Measurements from ENCODE around the gene TNFAIP1.
"Not testable (repeated sequence)": the region's sequence is repeated elsewhere in the genome, so short reads cannot be mapped to it uniquely, and the experiment has no call there.

TNFAIP1 gene

DNA sequence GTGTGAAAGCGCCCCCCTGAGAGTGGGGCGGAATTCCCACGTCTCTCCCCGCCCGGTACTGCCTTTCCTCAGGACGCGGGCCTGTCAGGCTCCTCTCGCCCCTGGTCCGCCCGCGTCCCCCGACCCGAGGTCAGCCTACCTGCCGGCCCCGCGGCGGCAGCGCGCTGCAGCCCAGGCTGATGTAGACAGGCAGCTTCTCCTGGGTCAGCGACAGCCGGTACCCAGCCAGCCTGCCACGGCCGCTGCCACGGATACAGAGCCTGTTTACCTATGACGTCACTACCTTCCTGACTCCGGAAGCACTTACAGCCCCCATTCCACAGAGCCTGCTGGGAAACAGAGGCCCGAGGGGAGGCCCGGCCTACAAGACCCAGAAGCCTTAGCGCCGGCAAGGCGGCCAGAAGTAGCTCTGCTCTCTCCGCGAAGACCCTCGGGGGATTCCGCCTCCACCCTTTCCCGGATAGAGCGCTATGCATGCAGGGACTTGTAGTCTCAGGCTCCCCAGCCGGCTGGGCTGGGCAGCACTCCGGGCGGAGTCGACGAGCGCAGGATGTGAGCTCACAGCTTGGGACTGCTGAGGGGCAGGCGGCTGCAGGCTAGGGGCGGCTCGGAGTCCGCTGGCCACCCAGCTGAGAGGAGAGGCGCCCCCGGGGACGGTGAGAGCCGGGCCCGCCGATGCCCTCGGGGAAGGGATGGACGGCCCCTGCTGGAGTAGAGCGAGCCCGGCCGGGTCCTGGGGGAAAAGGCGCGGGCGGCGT lies at the start of gene TNFAIP1, which contains the start of gene IFT20:
Gene TNFAIP1, plus strand, starts transcription at position 561 of the 758 bp plus-strand sequence. CDS start 3,761 bp downstream, outside the sequence.
Gene IFT20, minus strand, starts transcription at position 272 of the 758 bp plus-strand sequence. CDS start 3,487 bp downstream, outside the sequence.
- DNase-seq, result peak; percentile 100

GRCh38 chr17:28285965-28286364 lies 49.6 kb upstream of the TNFAIP1 start:
- DNase-seq, result no peak

DNA sequence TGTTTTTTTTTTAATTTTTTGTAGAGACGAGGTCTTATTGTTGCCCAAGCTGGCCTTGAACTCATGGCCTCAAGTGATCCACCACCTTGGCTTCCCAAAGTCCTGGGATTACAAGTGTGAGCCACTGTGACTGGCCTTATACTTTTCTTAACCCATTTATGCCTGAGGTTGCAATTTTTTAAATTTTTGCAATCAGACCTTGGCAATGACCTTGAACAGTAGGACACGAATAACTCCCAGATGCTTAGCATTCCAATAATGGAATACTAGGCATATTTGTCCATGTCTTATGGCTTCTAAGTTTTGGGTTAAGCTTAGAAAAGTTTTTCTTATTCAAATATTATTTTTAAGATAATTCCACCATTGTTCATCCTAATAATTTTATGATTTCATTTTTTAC lies 44.9 kb upstream of the TNFAIP1 start:
- DNase-seq, result no peak

GRCh38 chr17:28291780-28292330 lies 43.7 kb upstream of the TNFAIP1 start:
- DNase-seq, result no peak

DNA sequence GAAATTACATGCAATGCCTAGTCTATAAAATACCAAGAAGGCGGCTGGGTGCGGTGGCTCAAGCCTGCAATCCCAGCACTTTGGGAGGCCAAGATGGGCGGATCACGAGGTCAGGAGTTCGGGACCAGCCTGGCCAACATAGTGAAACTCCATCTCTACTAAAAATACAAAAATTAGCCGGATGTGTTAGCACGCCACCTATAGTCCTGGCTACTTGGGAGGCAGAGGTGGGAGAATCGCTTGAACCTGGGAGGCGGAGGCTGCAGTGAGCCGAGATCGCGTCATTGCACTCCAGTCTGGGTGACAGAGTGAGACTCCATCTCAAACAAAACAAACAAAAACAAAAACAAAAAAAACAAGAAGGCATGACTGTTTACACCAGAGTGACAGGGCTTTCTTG lies 42.7 kb upstream of the TNFAIP1 start:
- not testable (repeated sequence) for DNase-seq

DNA sequence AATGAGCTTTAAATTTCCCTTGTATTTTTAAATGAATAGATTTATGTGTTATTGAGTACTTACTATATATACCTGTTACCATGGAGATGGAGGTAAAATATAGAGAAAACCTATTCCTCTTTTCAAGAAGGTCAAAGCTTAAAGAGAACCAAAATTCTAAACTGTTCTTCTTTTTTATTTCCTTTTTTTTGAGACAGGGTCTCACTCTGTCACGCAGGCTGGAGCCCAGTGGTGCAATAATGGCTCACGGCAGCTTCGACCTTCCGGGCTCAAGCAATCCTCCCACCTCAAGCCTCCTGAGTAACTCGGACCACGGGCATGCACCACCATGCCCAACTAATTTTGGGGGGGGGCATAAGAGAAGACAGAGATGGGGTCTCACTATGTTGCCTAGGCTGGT lies 41.6 kb upstream of the TNFAIP1 start:
- DNase-seq, result no peak

- no peak for DNase-seq
Measured at GRCh38 chr17:28295677-28296578, 39.6 kb upstream of the TNFAIP1 start.

- no peak for DNase-seq
Measured at GRCh38 chr17:28298449-28298848, 37.1 kb upstream of the TNFAIP1 start.

GRCh38 chr17:28306954-28307401 lies 28.6 kb upstream of the TNFAIP1 start:
- DNase-seq, result no peak

GRCh38 chr17:28313841-28314240 lies 21.7 kb upstream of the TNFAIP1 start:
- no peak for DNase-seq

- DNase-seq, result no peak
Measured at GRCh38 chr17:28315846-28316705, 19.5 kb upstream of the TNFAIP1 start.

DNA sequence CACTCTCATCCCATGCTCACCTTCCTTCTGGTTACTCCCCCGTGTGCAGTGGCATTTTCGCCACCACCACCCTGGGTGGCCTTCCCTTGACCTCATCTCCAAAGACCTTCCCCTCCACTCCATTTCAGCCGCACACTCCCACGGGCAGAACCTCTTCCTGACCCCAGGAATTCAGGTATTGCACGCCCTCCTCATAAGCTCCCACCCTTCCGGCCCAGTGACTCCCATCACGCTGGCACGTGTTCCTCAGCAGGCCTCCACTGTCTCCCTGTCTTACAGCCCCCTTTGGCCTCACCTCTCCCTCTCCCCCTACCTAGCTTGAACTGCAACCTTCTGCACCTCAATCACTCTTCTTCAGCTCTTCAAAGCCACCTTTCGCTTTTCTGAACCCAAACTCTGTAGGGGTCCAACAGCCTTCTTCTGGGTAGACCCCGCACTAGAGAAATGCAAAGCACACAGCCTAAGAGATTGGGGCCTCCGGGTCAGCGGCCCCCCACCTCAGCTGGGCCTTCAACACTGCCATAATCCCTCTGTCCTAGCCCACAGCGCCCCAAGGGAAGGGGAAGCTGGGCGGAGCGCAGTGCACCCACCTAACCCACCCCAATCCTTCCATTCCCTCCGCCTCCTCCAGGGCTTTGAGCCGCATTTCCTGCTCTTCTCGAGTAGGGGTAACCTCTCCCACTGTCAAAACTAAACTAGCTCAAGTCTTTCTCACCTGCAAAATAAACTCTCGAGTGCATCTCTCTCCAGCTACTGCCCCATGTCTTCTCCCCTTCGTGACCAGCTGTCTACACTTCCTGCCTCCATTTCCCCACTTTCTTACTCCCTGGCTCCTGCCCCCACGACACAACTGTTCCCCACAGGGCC lies 18.2 kb upstream of the TNFAIP1 start:
- DNase-seq, result no peak

- no peak for DNase-seq
Measured at GRCh38 chr17:28317966-28318758, 17.4 kb upstream of the TNFAIP1 start.

DNA sequence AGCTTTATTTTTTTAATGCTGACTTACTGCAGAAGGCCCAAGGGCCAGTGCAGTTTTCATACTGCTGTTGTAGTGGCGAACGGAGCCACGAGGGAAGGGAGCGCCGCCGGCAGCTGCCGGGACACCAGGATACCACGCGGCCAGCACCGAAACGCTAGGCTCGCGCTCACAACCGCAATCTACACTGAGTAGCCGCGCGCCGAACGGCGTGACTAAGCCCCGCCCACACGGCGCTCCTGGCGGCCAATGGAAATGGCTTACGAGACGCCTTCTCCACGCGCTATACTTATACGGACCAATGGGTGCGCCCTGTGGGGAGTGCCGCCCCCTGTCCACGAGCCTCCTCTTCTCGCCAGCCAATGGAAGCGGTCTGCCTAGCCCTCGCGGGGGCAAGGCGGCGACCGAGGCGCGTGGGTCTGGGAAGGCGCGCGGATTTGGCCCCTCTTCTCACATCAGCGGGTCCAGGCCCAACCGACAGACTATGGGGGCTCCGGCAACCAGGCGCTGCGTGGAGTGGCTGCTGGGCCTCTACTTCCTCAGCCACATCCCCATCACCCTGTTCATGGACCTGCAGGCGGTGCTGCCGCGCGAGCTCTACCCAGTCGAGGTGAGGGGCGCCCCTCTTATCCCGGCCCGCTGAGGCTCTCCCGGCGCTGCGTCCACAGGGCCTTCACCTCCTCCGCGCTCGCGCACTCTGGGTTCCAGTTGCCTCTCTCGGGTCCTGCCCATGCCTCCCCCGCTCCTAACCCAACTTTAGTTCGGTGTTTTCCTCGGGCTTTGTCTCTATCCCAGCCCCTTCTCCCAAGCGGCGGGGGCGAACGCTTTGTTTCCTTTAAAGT lies 16.6 kb upstream of the TNFAIP1 start, which contains the start of gene TMEM97:
Gene TMEM97, plus strand, starts transcription at position 442 of the 839 bp plus-strand sequence. Its CDS starts 40 bp downstream, at position 482.
- DNase-seq, result peak; percentile 99

DNA sequence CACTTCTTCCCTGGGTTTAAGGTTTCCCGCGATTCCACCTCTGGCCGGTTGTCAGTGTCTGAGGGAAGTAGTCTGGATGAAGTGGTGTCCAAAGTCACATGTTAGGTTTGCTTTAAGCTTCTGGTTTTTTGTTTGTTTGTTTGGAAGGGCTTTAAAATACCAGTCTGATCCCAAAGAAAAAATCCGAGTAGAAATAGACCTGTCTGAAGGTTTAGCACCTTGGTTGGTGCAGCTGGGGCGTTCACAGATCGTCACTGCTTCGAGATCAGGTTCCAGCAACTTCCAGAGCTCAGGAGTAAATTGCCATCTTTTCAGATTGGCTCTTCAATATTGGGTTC lies 16.0 kb upstream of the TNFAIP1 start:
- DNase-seq, result peak in 1 of 2 experiments; percentile 20

DNA sequence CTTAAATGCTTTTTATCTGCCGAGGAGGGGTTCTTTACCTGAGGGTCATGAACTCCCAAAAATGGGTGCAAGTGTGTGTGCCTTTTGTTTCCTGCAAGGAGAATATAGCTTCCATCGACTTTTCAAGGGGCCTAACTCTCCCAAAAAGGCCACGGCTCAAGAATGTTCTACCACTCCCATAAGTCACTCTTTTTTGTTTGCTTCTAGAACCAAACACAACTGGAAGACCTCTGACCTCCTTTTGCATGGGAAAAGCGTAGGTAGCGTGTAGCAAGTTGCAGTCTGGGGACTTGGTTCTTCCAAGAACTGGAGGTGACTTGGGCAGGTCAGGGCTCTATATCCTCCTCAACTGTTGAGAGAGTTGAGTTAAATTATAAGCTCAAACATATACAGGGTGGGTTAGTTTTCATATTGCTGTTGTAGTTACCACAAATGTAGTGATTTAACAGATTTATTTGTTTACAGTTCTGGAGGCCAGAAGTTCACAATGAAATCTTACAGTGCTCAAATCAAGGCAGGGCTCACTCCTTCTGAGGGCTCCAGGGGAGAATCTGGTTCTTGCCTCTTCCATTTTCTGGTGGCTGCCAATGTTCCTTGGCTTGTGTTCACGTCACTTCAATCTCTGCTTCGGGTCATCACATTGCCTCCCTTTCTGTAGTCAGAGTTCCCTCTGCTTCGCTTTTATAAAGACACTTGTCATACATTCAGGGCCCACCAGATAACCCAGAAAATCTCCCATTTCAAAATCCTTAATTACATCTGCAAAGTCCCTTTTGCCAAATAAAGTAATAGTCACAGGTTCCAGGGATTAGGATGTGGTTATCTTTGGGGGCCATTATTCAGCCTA lies 15.1 kb upstream of the TNFAIP1 start:
- no peak for DNase-seq

- DNase-seq, result no peak
Measured at GRCh38 chr17:28324267-28324745, 11.3 kb upstream of the TNFAIP1 start.

- peak; percentile 12 to 21 for DNase-seq
Measured at GRCh38 chr17:28324781-28325180, 10.8 kb upstream of the TNFAIP1 start.
